Stimulated activated naive CD8-positive, alpha-beta T cell treated with anti-CD3 and anti-CD28 coated beads, Interleukin-15, Interleukin-2, amounts not matched to agents 100 ng/mL and 50 ng/mL, for 24 hours (primary cell): Measurements from ENCODE around the gene MBLAC2.
A peak's percentile ranks its signal among the peaks of the same experiment; 100 is the strongest.

ENCODE experiments used
- H3K27ac Mint-ChIP-seq: one replicate; pipeline ENCODE4 v1.8.0; 2021; ENCODE audit warnings: mild to moderate bottlenecking, mixed read lengths
- H3K27me3 Mint-ChIP-seq: one replicate; pipeline ENCODE4 v1.8.0; 2021; ENCODE audit warnings: mixed read lengths
- H3K36me3 Mint-ChIP-seq: one replicate; pipeline ENCODE4 v1.8.0; 2021; ENCODE audit warnings: low read depth, mixed read lengths
- H3K4me1 Mint-ChIP-seq: one replicate; pipeline ENCODE4 v1.8.0; 2021; ENCODE audit warnings: low read depth, mixed read lengths
- H3K4me3 Mint-ChIP-seq: one replicate; pipeline ENCODE4 v1.8.0; 2021; ENCODE audit warnings: mild to moderate bottlenecking, mixed read lengths
- H3K9me3 Mint-ChIP-seq: one replicate; pipeline ENCODE4 v1.8.0; 2021; ENCODE audit warnings: mixed read lengths

Gene MBLAC2

GRCh38 chr5:90474235-90475107, at the start of gene MBLAC2, which contains the start of gene POLR3G:
Gene MBLAC2 (minus strand): TSS chr5:90474771. CDS start chr5:90474292, 479 bp downstream.
Gene POLR3G (plus strand): TSS chr5:90474864. CDS start chr5:90485568, 10,704 bp downstream.
- H3K27ac Mint-ChIP-seq = peak within 1 kb of the TSS; percentile 94
- no peaks in the 10 kb centered on the region for H3K9me3 Mint-ChIP-seq
- peak within 1 kb of the TSS; percentile 94 for H3K4me3 Mint-ChIP-seq
- H3K27me3 Mint-ChIP-seq = no peaks in the 10 kb centered on the region
- H3K4me1 Mint-ChIP-seq = peaks cover 45% of the 10 kb centered on the region
- H3K36me3 Mint-ChIP-seq = peaks cover 37% of the 10 kb centered on the region

GRCh38 chr5:90519081-90519480, 44.5 kb upstream of the MBLAC2 start:
- H3K4me1 Mint-ChIP-seq = peaks cover 9% of the 10 kb centered on the region
- no peak overlapping the region for H3K27ac Mint-ChIP-seq
- peaks cover 56% of the 10 kb centered on the region for H3K36me3 Mint-ChIP-seq
- no peaks in the 10 kb centered on the region for H3K27me3 Mint-ChIP-seq
- H3K9me3 Mint-ChIP-seq = no peaks in the 10 kb centered on the region
- no peak overlapping the region for H3K4me3 Mint-ChIP-seq

GRCh38 chr5:90518661-90519060, 44.1 kb upstream of the MBLAC2 start:
- H3K9me3 Mint-ChIP-seq = no peaks in the 10 kb centered on the region
- peaks cover 52% of the 10 kb centered on the region for H3K36me3 Mint-ChIP-seq
- H3K27me3 Mint-ChIP-seq = no peaks in the 10 kb centered on the region
- H3K4me3 Mint-ChIP-seq = no peak overlapping the region
- H3K27ac Mint-ChIP-seq = no peak overlapping the region
- H3K4me1 Mint-ChIP-seq = peaks cover 9% of the 10 kb centered on the region

DNA sequence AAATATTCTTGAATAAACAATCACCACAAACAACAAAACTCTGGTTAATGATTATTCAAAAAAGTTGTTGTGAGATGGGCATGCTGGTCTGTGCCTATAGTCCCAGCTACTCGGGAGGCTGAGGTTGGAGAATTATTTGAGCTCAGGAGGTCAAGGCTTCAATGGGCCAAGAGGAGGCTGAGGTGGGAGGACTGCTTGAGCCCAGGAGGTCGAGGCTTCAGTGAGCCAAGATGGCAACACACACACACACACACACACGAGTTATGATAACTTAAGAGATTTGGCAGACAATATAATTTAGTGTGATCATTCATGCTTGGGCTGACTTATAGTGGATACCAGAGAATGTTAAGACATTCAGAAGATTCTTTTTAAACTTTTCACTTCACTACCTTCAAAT, 39.9 kb upstream of the MBLAC2 start:
- Mint-ChIP-seq H3K27me3 (no peaks in the 10 kb centered on the region), H3K36me3 (peaks cover 32% of the 10 kb centered on the region), H3K9me3 (no peaks in the 10 kb centered on the region), H3K4me3 (no peak overlapping the region), H3K27ac (no peak overlapping the region), H3K4me1 (peaks cover 9% of the 10 kb centered on the region)

GRCh38 chr5:90510438-90510837, 35.9 kb upstream of the MBLAC2 start:
- H3K4me1 Mint-ChIP-seq = no peaks in the 10 kb centered on the region
- peaks cover 46% of the 10 kb centered on the region for H3K36me3 Mint-ChIP-seq
- no peaks in the 10 kb centered on the region for H3K9me3 Mint-ChIP-seq
- H3K4me3 Mint-ChIP-seq = no peak overlapping the region
- no peak overlapping the region for H3K27ac Mint-ChIP-seq
- H3K27me3 Mint-ChIP-seq = no peaks in the 10 kb centered on the region

GRCh38 chr5:90506221-90506620, 31.6 kb upstream of the MBLAC2 start:
- H3K27ac Mint-ChIP-seq = no peak overlapping the region
- H3K36me3 Mint-ChIP-seq = peaks cover 39% of the 10 kb centered on the region
- H3K9me3 Mint-ChIP-seq = no peaks in the 10 kb centered on the region
- H3K4me1 Mint-ChIP-seq = no peaks in the 10 kb centered on the region
- H3K27me3 Mint-ChIP-seq = no peaks in the 10 kb centered on the region
- no peak overlapping the region for H3K4me3 Mint-ChIP-seq

DNA sequence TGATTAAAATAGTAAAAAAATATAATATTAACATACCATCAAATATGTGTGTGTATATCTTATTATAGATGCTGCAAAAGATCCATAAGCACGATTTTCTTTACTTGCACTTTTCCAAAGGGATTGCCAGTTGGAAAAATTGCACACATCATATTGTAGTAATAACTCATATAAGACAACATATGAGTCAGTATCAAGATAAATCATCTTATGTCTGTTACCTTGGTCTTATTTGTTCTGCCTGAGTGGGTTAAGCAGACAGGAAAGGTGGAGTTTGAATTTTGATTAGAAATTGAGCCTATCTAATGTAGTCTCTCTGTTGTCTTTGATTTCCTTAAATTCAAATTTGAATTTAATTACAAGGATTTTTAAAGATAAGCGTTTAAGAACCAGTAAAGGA, 30.2 kb upstream of the MBLAC2 start:
- no peak overlapping the region for H3K4me3 Mint-ChIP-seq
- H3K36me3 Mint-ChIP-seq = peaks cover 46% of the 10 kb centered on the region
- H3K27me3 Mint-ChIP-seq = no peaks in the 10 kb centered on the region
- no peak overlapping the region for H3K27ac Mint-ChIP-seq
- H3K4me1 Mint-ChIP-seq = no peaks in the 10 kb centered on the region
- no peaks in the 10 kb centered on the region for H3K9me3 Mint-ChIP-seq

DNA sequence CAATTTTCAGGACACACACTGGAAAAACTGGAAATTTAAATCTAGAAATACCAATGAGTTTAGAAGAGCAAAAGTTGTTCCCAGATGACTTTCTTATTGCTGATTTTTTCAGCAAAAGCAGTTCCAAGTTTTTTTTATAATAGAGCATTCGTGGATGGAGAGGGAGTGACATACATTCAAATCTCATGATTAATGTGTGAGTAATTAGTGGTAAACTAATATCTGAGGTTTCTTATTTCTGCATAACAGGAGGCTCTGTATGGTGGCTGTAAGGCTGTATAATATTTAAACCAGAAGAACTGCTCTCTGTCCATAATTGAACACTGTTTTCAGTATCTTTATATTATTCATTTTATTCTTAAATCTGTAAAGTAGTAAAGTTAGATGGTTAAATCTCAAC, 29.0 kb upstream of the MBLAC2 start:
- no peak overlapping the region for H3K27ac Mint-ChIP-seq

DNA sequence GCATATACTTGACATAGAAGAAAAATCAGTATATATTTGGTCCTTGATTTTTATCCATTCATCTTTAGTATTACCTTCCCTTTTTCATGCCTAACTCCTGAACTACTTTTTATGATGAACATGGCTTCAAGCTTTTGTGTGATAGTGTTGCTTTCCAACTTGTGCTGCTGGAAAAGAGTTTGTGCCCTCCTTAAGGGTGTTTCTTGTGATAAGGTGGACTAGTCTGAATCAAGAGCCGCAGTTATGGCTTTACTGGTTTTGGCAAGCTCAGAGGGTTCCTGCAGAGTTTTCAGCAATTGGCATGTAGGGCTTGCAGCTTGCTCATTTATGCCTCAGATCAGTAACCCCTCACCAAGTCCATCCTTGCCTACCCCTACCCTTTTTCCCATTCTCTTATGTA, 20.6 kb upstream of the MBLAC2 start:
- Mint-ChIP-seq H3K27me3 (no peaks in the 10 kb centered on the region), H3K9me3 (peaks cover 3% of the 10 kb centered on the region), H3K27ac (no peak overlapping the region), H3K4me1 (no peaks in the 10 kb centered on the region), H3K4me3 (no peak overlapping the region), H3K36me3 (peaks cover 47% of the 10 kb centered on the region)

More for the DNA sequence above, 29.0 kb upstream of the MBLAC2 start:
- H3K4me3 Mint-ChIP-seq = no peak overlapping the region
- no peaks in the 10 kb centered on the region for H3K9me3 Mint-ChIP-seq
- H3K36me3 Mint-ChIP-seq = peaks cover 47% of the 10 kb centered on the region
- H3K27me3 Mint-ChIP-seq = no peaks in the 10 kb centered on the region
- H3K4me1 Mint-ChIP-seq = no peaks in the 10 kb centered on the region

DNA sequence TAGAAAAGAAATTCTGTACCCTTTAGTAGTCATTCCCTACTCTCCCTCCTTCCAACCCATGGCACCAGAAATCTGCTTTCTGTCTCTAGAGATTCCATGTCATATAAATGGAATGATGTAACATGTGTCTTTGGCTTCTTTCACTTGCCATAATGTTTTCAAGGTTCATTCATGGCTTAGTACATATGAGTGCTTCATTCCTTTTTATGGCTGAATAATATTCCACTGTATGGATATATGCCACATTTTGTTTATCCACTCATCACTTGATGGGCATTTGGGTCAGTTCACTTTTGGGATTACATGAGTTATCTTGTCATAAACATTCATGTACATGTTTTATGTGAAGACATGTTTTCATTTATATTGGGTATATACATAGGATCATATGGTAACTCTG, 19.5 kb upstream of the MBLAC2 start:
- no peaks in the 10 kb centered on the region for H3K27me3 Mint-ChIP-seq
- H3K9me3 Mint-ChIP-seq = peaks cover 3% of the 10 kb centered on the region
- H3K4me1 Mint-ChIP-seq = no peaks in the 10 kb centered on the region
- no peak overlapping the region for H3K4me3 Mint-ChIP-seq
- peaks cover 40% of the 10 kb centered on the region for H3K36me3 Mint-ChIP-seq
- H3K27ac Mint-ChIP-seq = no peak overlapping the region

- Mint-ChIP-seq H3K27me3 (no peaks in the 10 kb centered on the region), H3K27ac (no peak overlapping the region), H3K4me1 (no peaks in the 10 kb centered on the region), H3K4me3 (no peak overlapping the region), H3K36me3 (peaks cover 28% of the 10 kb centered on the region), H3K9me3 (no peaks in the 10 kb centered on the region)
Observed at GRCh38 chr5:90488791-90489190, 14.2 kb upstream of the MBLAC2 start.

DNA sequence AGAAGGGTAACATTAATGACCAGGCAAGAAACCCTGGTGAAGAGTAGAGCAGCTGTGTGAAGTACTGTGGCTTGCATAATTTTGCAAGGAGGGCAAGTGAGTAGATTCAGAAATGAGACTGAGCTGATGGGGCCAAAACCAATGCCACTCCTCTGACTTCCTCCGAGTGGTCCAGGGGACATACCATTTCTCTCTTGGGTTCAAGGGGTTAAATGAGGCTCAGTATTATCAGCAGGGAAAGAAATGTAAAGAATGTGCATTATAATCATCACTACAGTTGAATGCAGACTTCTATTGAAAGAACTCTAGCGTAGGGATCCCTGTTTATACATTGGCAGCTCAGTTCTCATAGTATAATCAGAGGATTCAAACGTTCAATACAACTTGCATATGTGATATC, 10.0 kb upstream of the MBLAC2 start:
- Mint-ChIP-seq H3K4me1 (no peaks in the 10 kb centered on the region), H3K27ac (no peak overlapping the region), H3K27me3 (no peaks in the 10 kb centered on the region), H3K4me3 (no peak overlapping the region), H3K9me3 (no peaks in the 10 kb centered on the region), H3K36me3 (peaks cover 31% of the 10 kb centered on the region)

- H3K4me1 Mint-ChIP-seq = no peaks in the 10 kb centered on the region
- H3K4me3 Mint-ChIP-seq = no peak overlapping the region
- H3K27ac Mint-ChIP-seq = no peak overlapping the region
- H3K27me3 Mint-ChIP-seq = no peaks in the 10 kb centered on the region
- H3K36me3 Mint-ChIP-seq = peaks cover 31% of the 10 kb centered on the region
- H3K9me3 Mint-ChIP-seq = no peaks in the 10 kb centered on the region
Observed at GRCh38 chr5:90483206-90483605, 8.6 kb upstream of the MBLAC2 start.

- peaks cover 14% of the 10 kb centered on the region for H3K4me1 Mint-ChIP-seq
- H3K4me3 Mint-ChIP-seq = no peak overlapping the region
- peaks cover 35% of the 10 kb centered on the region for H3K36me3 Mint-ChIP-seq
- no peaks in the 10 kb centered on the region for H3K27me3 Mint-ChIP-seq
- H3K27ac Mint-ChIP-seq = no peak overlapping the region
- no peaks in the 10 kb centered on the region for H3K9me3 Mint-ChIP-seq
Observed at GRCh38 chr5:90480699-90481098, 6.1 kb upstream of the MBLAC2 start.

DNA sequence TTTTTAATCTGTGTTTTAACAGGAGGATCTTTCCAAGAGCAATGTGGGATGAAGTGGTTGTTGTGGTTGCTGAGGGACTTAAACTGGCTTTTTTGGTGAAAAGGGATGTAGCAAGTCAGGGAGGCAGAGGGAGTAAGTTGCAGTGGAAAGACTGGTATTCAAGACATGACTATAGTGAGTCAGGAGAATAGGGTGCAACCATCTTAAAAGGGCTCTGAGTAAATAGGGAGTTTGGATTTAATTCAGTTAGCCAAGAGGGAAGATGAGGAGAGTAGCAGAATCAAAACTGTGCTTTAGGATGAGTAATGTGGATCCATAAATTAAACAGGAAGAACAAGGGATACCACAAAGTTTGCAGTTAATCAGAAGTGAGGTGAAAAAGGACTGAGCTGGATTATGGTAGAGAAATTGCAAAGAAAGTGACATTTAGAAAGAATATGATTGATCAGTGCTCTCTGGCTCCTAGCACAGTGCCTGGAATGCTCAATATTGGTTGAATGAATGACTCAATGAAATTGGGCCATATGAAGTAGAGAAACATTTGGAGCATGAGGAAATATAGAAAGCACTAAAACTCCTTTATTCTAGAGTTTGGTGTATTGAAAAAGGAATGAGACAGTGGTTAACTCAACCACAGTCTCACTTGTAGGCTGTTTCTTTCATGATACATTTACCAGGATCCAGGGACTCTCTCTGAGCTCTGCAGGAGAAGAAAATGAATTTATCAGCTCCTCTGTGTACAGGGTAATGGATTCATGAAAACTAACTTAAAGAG, 5.2 kb upstream of the MBLAC2 start:
- no peaks in the 10 kb centered on the region for H3K27me3 Mint-ChIP-seq

More for the DNA sequence above, 5.2 kb upstream of the MBLAC2 start:
- no peak overlapping the region for H3K4me3 Mint-ChIP-seq
- no peak overlapping the region for H3K27ac Mint-ChIP-seq
- peaks cover 28% of the 10 kb centered on the region for H3K36me3 Mint-ChIP-seq
- no peaks in the 10 kb centered on the region for H3K9me3 Mint-ChIP-seq
- peaks cover 23% of the 10 kb centered on the region for H3K4me1 Mint-ChIP-seq
